Measurements from ENCODE around the gene LENEP.
"Not testable (repeated sequence)": the region's sequence is repeated elsewhere in the genome, so short reads cannot be mapped to it uniquely, and the experiment has no call there.

The LENEP gene

GRCh38 chr1:154974808-154975408 lies 18.5 kb upstream of the LENEP start:
- DNase-seq (ENCODE audit: low read depth in 2 of 2): peak; percentile 89 to 90

- DNase-seq (ENCODE audit: low read depth in 2 of 2): peak; percentile 61 to 68
Measured at GRCh38 chr1:154975409-154976059, 17.9 kb upstream of the LENEP start.

- not testable (repeated sequence) for DNase-seq (ENCODE audit: low read depth in 2 of 2)
Measured at GRCh38 chr1:154977762-154978161, 15.6 kb upstream of the LENEP start.

GRCh38 chr1:154978360-154978759 lies 15.0 kb upstream of the LENEP start:
- no peak for DNase-seq (ENCODE audit: low read depth in 2 of 2)

- no peak for DNase-seq (ENCODE audit: low read depth in 2 of 2)
Measured at GRCh38 chr1:154982341-154982740, 11.0 kb upstream of the LENEP start.

GRCh38 chr1:154982897-154983648 lies 10.3 kb upstream of the LENEP start, which contains the start of gene FLAD1:
TSS of gene FLAD1 (plus strand) at chr1:154983344. CDS start at chr1:154983695, 351 bp downstream.
- DNase-seq (ENCODE audit: low read depth in 2 of 2): peak; percentile 88 to 94

GRCh38 chr1:154983776-154984466 lies 9.5 kb upstream of the LENEP start:
- DNase-seq (ENCODE audit: low read depth in 2 of 2): no peak

- DNase-seq (ENCODE audit: low read depth in 2 of 2): not testable (repeated sequence)
Measured at GRCh38 chr1:154986736-154987135, 6.7 kb upstream of the LENEP start.

- no peak for DNase-seq (ENCODE audit: low read depth in 2 of 2)
Measured at GRCh38 chr1:154987326-154987725, 6.1 kb upstream of the LENEP start.

- DNase-seq (ENCODE audit: low read depth in 2 of 2): no peak
Measured at GRCh38 chr1:154988058-154988954, 5.1 kb upstream of the LENEP start.

- no peak for DNase-seq (ENCODE audit: low read depth in 2 of 2)
Measured at GRCh38 chr1:154989195-154989860, 4.1 kb upstream of the LENEP start.

- DNase-seq (ENCODE audit: low read depth in 2 of 2): no peak
Measured at GRCh38 chr1:154990276-154990675, 3.1 kb upstream of the LENEP start.

- DNase-seq (ENCODE audit: low read depth in 2 of 2): no peak
Measured at GRCh38 chr1:154992721-154993571, 440 bp upstream of the LENEP start.

- no peak for DNase-seq (ENCODE audit: low read depth in 2 of 2)
Measured at GRCh38 chr1:154994269-154994587, 842 bp downstream of the LENEP start.

GRCh38 chr1:154994591-154994990 lies 1.2 kb downstream of the LENEP start:
- DNase-seq (ENCODE audit: low read depth in 2 of 2): no peak

- DNase-seq (ENCODE audit: low read depth in 2 of 2): not testable (repeated sequence)
Measured at GRCh38 chr1:154995301-154995983, 2.1 kb downstream of the LENEP start.

GRCh38 chr1:154996966-154997701 lies 3.7 kb downstream of the LENEP start:
- no peak for DNase-seq (ENCODE audit: low read depth in 2 of 2)

GRCh38 chr1:154998201-154998780 lies 4.9 kb downstream of the LENEP start:
- no peak for DNase-seq (ENCODE audit: low read depth in 2 of 2)

All from stimulated activated CD8-positive, alpha-beta memory T cell treated with anti-CD3 and anti-CD28 coated beads, Interleukin-2, amount 100 ng/mL, for 48 hours (primary cell).